B cell (primary cell): Measurements from ENCODE around the gene WRNIP1.

Experiments used
- CTCF ChIP-seq: fragments of 200-600 bp; IDR thresholded peaks from one replicate; pipeline ENCODE4 v1.8.0; 2022; ENCODE audit warnings: antibody characterized with exemption, mild to moderate bottlenecking
- EZH2 ChIP-seq: IDR thresholded peaks from 2 replicates; pipeline ENCODE4 v1.6.1; 2012; ENCODE audit warnings: borderline replicate concordance, low read depth, mild to moderate bottlenecking, moderate library complexity, low read length; ENCODE audit not compliant: insufficient read depth, poor library complexity, severe bottlenecking

- TF ChIP-seq CTCF (no peak), EZH2 (no peak)
Measured at GRCh38 chr6:2799936-2800527, 34.8 kb downstream of the WRNIP1 start.
